Astrocyte (in vitro differentiated cells and primary cell): Measurements from ENCODE around the gene VIM.

Experiments used
- EZH2 ChIP-seq: IDR thresholded peaks from 2 replicates; pipeline ENCODE4 v1.6.1; 2012; ENCODE audit warnings: mild to moderate bottlenecking, low read length, inconsistent platforms; ENCODE audit not compliant: insufficient read depth
- TF ChIP-seq, protein P1 (sequence below): IDR thresholded peaks from 2 replicates; pipeline ENCODE4 v1.5.1; 2011; ENCODE audit warnings: low read depth, mild to moderate bottlenecking, inconsistent platforms, low read length, moderate library complexity; ENCODE audit not compliant: insufficient read depth

DNA sequence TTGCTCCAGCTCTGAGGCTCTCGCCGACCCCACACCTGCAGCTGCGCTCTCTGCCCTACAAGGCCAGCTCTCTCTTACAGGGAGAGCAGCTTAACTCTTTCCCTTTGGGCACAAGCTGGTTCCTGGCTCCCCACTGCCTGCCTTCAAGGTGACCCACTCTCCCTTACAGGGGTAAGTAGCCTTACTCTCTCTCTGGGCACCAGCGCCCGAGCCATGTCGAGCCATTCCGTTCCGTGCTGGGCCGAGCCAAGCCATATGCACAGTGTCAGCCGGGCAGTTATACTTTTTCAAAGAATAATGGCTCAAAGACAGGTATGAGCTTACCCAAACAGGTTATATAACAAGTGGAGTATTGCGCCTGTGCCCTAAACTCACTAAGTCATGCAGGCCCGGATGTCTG is 44.6 kb downstream of the VIM start:
- TF ChIP-seq, protein P1, sequence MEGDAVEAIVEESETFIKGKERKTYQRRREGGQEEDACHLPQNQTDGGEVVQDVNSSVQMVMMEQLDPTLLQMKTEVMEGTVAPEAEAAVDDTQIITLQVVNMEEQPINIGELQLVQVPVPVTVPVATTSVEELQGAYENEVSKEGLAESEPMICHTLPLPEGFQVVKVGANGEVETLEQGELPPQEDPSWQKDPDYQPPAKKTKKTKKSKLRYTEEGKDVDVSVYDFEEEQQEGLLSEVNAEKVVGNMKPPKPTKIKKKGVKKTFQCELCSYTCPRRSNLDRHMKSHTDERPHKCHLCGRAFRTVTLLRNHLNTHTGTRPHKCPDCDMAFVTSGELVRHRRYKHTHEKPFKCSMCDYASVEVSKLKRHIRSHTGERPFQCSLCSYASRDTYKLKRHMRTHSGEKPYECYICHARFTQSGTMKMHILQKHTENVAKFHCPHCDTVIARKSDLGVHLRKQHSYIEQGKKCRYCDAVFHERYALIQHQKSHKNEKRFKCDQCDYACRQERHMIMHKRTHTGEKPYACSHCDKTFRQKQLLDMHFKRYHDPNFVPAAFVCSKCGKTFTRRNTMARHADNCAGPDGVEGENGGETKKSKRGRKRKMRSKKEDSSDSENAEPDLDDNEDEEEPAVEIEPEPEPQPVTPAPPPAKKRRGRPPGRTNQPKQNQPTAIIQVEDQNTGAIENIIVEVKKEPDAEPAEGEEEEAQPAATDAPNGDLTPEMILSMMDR: no peak
- no peak for TF ChIP-seq EZH2
